Caco-2 (cell line): ENCODE measurements around the gene HPN. TPM values are rescaled to one million over a fixed set of nuclear protein-coding genes. Genes with fewer than 3 reads are reported as not detected.

ENCODE experiments used
- BruUV-seq: library from RNA; stranded (reverse); fragments of 400-500 nt; replicated peaks from 2 replicates; lab custom pipeline; 2021; lab: Mats Ljungman, UMichigan
- CTCF ChIA-PET: fragments of 300-600 bp; sonication (Branson Sonifier 250); formaldehyde crosslinking; loops from one replicate; lab custom pipeline; 2022; ENCODE audit warnings: antibody characterized with exemption; lab: Charles Lee
- POLR2A ChIA-PET: fragments of 300-600 bp; sonication (Branson Sonifier 250); formaldehyde crosslinking; loops from one replicate; lab custom pipeline; 2022; ENCODE audit warnings: antibody characterized with exemption; lab: Charles Lee
- DNase-seq, 2 experiments: peaks; one replicate each; pipeline versions ENCODE4 v3.0.0 to v3.0.0-alpha.2; 2020 to 2022
- H3K27me3 ChIP-seq: replicated peaks from 2 replicates; pipeline ENCODE4 v1.6.0; 2011; ENCODE audit warnings: low read length; ENCODE audit not compliant: control insufficient read depth, insufficient read depth
- H3K36me3 ChIP-seq: 2 replicates; pipeline ENCODE4 v1.5.1; 2011; ENCODE audit warnings: low read length; ENCODE audit not compliant: control insufficient read depth, insufficient read depth
- H3K4me1 ChIP-seq: fragments of 250-450 bp; sonication (Bioruptor Pico); 2 replicates; pipeline ENCODE4 v1.5.1; 2020; ENCODE audit warnings: mild to moderate bottlenecking
- H3K4me3 ChIP-seq: 2 replicates; pipeline ENCODE4 v1.5.1; 2011; ENCODE audit warnings: low read depth, mild to moderate bottlenecking, control low read depth, low read length
- H3K9me3 ChIP-seq: fragments of 250-450 bp; sonication (Bioruptor Pico); 2 replicates; pipeline ENCODE4 v1.5.1; 2020; ENCODE audit warnings: mild to moderate bottlenecking, moderate library complexity
- H3K27ac Mint-ChIP-seq: one replicate; pipeline ENCODE4 v1.8.0; 2022; ENCODE audit warnings: mixed read lengths; ENCODE audit not compliant: unreplicated experiment
- H3K27me3 Mint-ChIP-seq: one replicate; pipeline ENCODE4 v1.8.0; 2022; ENCODE audit warnings: mixed read lengths; ENCODE audit not compliant: insufficient read depth, unreplicated experiment
- H3K36me3 Mint-ChIP-seq: one replicate; pipeline ENCODE4 v1.8.0; 2022; ENCODE audit warnings: mild to moderate bottlenecking, mixed read lengths; ENCODE audit not compliant: insufficient read depth, unreplicated experiment
- H3K4me1 Mint-ChIP-seq: one replicate; pipeline ENCODE4 v1.8.0; 2022; ENCODE audit warnings: low read depth, mixed read lengths; ENCODE audit not compliant: unreplicated experiment
- H3K4me3 Mint-ChIP-seq: one replicate; pipeline ENCODE4 v1.8.0; 2022; ENCODE audit warnings: mild to moderate bottlenecking, moderate library complexity, mixed read lengths; ENCODE audit not compliant: unreplicated experiment
- H3K9me3 Mint-ChIP-seq: one replicate; pipeline ENCODE4 v1.8.0; 2022; ENCODE audit warnings: mixed read lengths; ENCODE audit not compliant: unreplicated experiment
- CTCF ChIP-seq, 2 experiments: fragments of 200-600 bp in 1 of 2; IDR thresholded peaks; 1 replicate in 1 of 2; 2 replicates in 1 of 2; pipeline versions ENCODE4 v1.5.1 to v1.8.0; 2011 to 2022; ENCODE audit warnings: antibody characterized with exemption in 1 of 2, control low read depth in 1 of 2, inconsistent platforms in 1 of 2, low read depth in 1 of 2, low read length in 1 of 2, mild to moderate bottlenecking in 1 of 2, moderate library complexity in 1 of 2; ENCODE audit not compliant: insufficient read depth in 1 of 2, severe bottlenecking in 1 of 2, unreplicated experiment in 1 of 2
- intact Hi-C: fragments of 100-400 bp; cut with micrococcal nuclease; formaldehyde crosslinking; loops from one replicate; pipeline ENCODE4 v1.10.0; 2022; ENCODE audit not compliant: unreplicated experiment
- total RNA-seq: library from RNA; stranded (reverse); gene quantifications from 2 replicates; pipeline ENCODE4 v1.2.3, GENCODE V29; 2022

The HPN gene
- total RNA-seq, 1 experiment from 2014 or later, result 20.8 TPM

DNA sequence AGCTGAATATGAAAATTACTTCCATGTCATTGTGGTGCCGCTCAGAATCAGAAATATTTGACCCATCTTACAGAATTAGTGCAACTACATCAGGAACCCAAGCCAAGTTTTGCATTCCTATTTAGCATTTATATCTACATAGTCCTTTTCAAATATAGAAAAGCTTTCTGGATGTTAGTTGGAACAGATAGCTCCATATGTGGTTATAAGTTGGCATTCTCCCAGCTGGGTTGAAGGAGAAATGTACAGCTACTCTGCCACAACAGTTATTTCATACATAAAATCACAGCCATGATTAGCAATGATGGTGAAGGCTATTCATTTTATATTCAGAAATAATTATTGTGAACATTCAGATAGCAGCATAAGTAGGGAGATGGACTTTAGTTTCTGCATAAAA, 28.2 kb downstream of the HPN start:
- H3K9me3 ChIP-seq, result peaks cover 8% of the 10 kb centered on the region; the same call in 1 of the 2 replicates
- Mint-ChIP-seq H3K9me3 (no peaks in the 10 kb centered on the region), H3K4me3 (no peak overlapping the region), H3K36me3 (no peaks in the 10 kb centered on the region), H3K27ac (no peak overlapping the region), H3K4me1 (no peaks in the 10 kb centered on the region), H3K27me3 (no peaks in the 10 kb centered on the region)
- H3K4me1 ChIP-seq, result no peaks in the 10 kb centered on the region
- intact Hi-C loops, result loop anchor here (10.0 kb wide), 1 partner anchor 175 kb away; the partner anchor contains the start of gene LSR
- DNase-seq, result no peak
- no peaks in the 10 kb centered on the region for H3K36me3 ChIP-seq
- CTCF ChIA-PET, result interaction anchor here (0.6 to 1.6 kb wide), 4 partner anchors 25 to 73 kb away, joined by 3 read pairs; no protein-coding TSS in a partner anchor
- H3K4me3 ChIP-seq, result no peak overlapping the region
- no TSS peak for BruUV-seq
- H3K27me3 ChIP-seq, result no peaks in the 10 kb centered on the region
- POLR2A ChIA-PET, result no interaction called here
- no peak for TF ChIP-seq CTCF (IDR thresholded peaks at IDR 0.05; ENCODE audit: insufficient read depth in 1 of 2, low read depth in 1 of 2, low read length in 1 of 2, severe bottlenecking in 1 of 2, unreplicated experiment in 1 of 2)

- CTCF ChIA-PET, result interaction anchor here (0.6 to 1.6 kb wide), 2 partner anchors 26 to 71 kb away, joined by 3 read pairs; no protein-coding TSS in a partner anchor
- peaks cover 8% of the 10 kb centered on the region; the same call in 1 of the 2 replicates for H3K9me3 ChIP-seq
- no peaks in the 10 kb centered on the region for H3K36me3 Mint-ChIP-seq
- no peaks in the 10 kb centered on the region for H3K4me1 Mint-ChIP-seq
- H3K4me3 ChIP-seq, result no peak overlapping the region
- no peak overlapping the region for H3K4me3 Mint-ChIP-seq
- H3K27ac Mint-ChIP-seq, result no peak overlapping the region
- intact Hi-C loops, result no loop called here
- POLR2A ChIA-PET, result no interaction called here
- no peaks in the 10 kb centered on the region for H3K27me3 ChIP-seq
- H3K36me3 ChIP-seq, result no peaks in the 10 kb centered on the region
- H3K4me1 ChIP-seq, result no peaks in the 10 kb centered on the region
- H3K27me3 Mint-ChIP-seq, result peaks cover 2% of the 10 kb centered on the region
- TF ChIP-seq CTCF (IDR thresholded peaks at IDR 0.05; ENCODE audit: insufficient read depth in 1 of 2, low read depth in 1 of 2, low read length in 1 of 2, severe bottlenecking in 1 of 2, unreplicated experiment in 1 of 2), result no peak
- DNase-seq, result no peak
- H3K9me3 Mint-ChIP-seq, result no peaks in the 10 kb centered on the region
- no TSS peak for BruUV-seq
These were observed 28.9 kb downstream of the HPN start for GRCh38 chr19:35070471-35070870.

DNA sequence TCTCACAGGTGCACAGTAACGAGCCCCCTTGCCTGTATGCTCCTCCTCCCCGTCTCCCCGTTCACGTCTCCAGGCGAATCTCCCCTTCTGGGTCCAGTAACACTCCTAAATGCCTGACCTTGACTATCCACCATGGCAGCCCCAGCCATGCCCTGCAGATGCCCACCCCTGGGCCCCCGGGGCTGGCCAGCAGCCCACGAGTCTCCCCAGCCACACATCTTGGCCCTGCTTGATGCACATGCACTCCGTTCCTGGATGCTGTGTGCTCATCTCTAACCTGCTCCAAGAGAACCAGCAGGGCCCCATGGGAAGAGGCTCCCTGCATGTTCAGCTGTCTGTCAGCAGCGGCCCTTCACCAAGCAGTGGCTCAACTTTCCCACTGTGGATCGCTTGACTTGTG, 32.0 kb downstream of the HPN start:
- Histone ChIP-seq H3K36me3 (no peaks in the 10 kb centered on the region), H3K4me1 (no peaks in the 10 kb centered on the region), H3K4me3 (no peak overlapping the region), H3K9me3 (peaks cover 8% of the 10 kb centered on the region; the same call in 1 of the 2 replicates), H3K27me3 (no peaks in the 10 kb centered on the region; the same call in 1 of the 2 replicates)
- Mint-ChIP-seq H3K36me3 (no peaks in the 10 kb centered on the region), H3K9me3 (no peaks in the 10 kb centered on the region), H3K4me3 (no peak overlapping the region), H3K27ac (no peak overlapping the region), H3K27me3 (peaks cover 2% of the 10 kb centered on the region), H3K4me1 (no peaks in the 10 kb centered on the region)
- intact Hi-C loops, result no loop called here
- BruUV-seq, result no TSS peak
- ChIA-PET CTCF (no interaction called here), POLR2A (no interaction called here)
- no peak for TF ChIP-seq CTCF (IDR thresholded peaks at IDR 0.05; ENCODE audit: insufficient read depth in 1 of 2, low read depth in 1 of 2, low read length in 1 of 2, severe bottlenecking in 1 of 2, unreplicated experiment in 1 of 2)
- DNase-seq, result no peak
